Endothelial cell of umbilical vein (primary cell): ENCODE measurements around the gene DLK1. TPM values are rescaled to one million over a fixed set of nuclear protein-coding genes. Genes with fewer than 3 reads are reported as not detected.

Experiments used
- BruUV-seq: library from RNA; stranded (reverse); fragments of 400-500 nt; replicated peaks from 2 replicates; lab custom pipeline; 2021; lab: Mats Ljungman, UMichigan
- CTCF ChIA-PET: fragments of 300-600, 350-600 bp; sonication (Branson Sonifier 250); formaldehyde crosslinking; loops from one replicate; lab custom pipeline; 2021; ENCODE audit warnings: antibody characterized with exemption, inconsistent platforms; lab: Charles Lee
- POLR2A ChIA-PET: fragments of 300-600, 350-600 bp; sonication (Branson Sonifier 250); formaldehyde crosslinking; loops from one replicate; lab custom pipeline; 2021; ENCODE audit warnings: antibody characterized with exemption, inconsistent platforms; lab: Charles Lee
- DNase-seq: peaks from one replicate; pipeline ENCODE4 v3.0.0-alpha.2; 2011; ENCODE audit warnings: low read depth, low spot score
- FAIRE-seq: peaks from 2 replicates; lab custom pipeline; 2011; peaks lifted over from hg19 to GRCh38; lab: Jason Lieb, UNC
- H2AFZ ChIP-seq: 2 replicates; pipeline ENCODE4 v1.6.0; 2012; ENCODE audit warnings: low read depth, low read length, control low read depth, inconsistent platforms
- H3K27ac ChIP-seq: 2 replicates; pipeline ENCODE4 v1.5.1; 2011; ENCODE audit warnings: low read depth, mild to moderate bottlenecking, control low read depth, low read length, moderate library complexity; ENCODE audit not compliant: insufficient read depth
- H3K27me3 ChIP-seq, 2 experiments: 2 replicates each; pipeline versions ENCODE4 v1.6.0 to v1.6.1; 2011; ENCODE audit warnings: low read length in 2 of 2, mixed read lengths in 1 of 2; ENCODE audit not compliant: control insufficient read depth in 2 of 2, insufficient read depth in 2 of 2
- H3K36me3 ChIP-seq, 2 experiments: 2 replicates in 1 of 2; 3 replicates in 1 of 2; pipeline ENCODE4 v1.5.1; 2011; ENCODE audit warnings: low read length in 2 of 2, mild to moderate bottlenecking in 1 of 2, moderate library complexity in 1 of 2; ENCODE audit not compliant: control insufficient read depth in 2 of 2, insufficient read depth in 2 of 2; ENCODE audit errors: extremely low read depth in 1 of 2
- H3K4me1 ChIP-seq: 3 replicates; pipeline ENCODE4 v1.5.1; 2011; ENCODE audit warnings: mild to moderate bottlenecking, low read length; ENCODE audit not compliant: control insufficient read depth, insufficient read depth; ENCODE audit errors: extremely low read depth
- H3K4me2 ChIP-seq: 2 replicates; pipeline ENCODE4 v1.6.1; 2011; ENCODE audit warnings: low read length, control low read depth, mixed read lengths; ENCODE audit not compliant: insufficient read depth
- H3K4me3 ChIP-seq, 3 experiments: fragments of 200-600 bp in 1 of 3; sonication (generic), shearing (Covaris generic) in 1 of 3; replicated peaks in 1 of 3; 2 replicates each; pipeline ENCODE4 v1.5.1; 2011 to 2016; ENCODE audit warnings: control low read depth in 3 of 3, low read length in 3 of 3, mild to moderate bottlenecking in 2 of 3, inconsistent platforms in 1 of 3, low read depth in 1 of 3, moderate library complexity in 1 of 3; ENCODE audit not compliant: insufficient read depth in 1 of 3
- H3K79me2 ChIP-seq: 2 replicates; pipeline ENCODE4 v1.6.0; 2012; ENCODE audit warnings: low read length, inconsistent platforms; ENCODE audit not compliant: control insufficient read depth, insufficient read depth
- H3K9ac ChIP-seq: replicated peaks from 2 replicates; pipeline ENCODE3; 2011; ENCODE audit warnings: low read length, control low read depth; ENCODE audit not compliant: insufficient read depth; ENCODE audit errors: extremely low read depth
- H3K9me1 ChIP-seq: replicated peaks from 3 replicates; pipeline ENCODE4 v1.6.0; 2011; ENCODE audit warnings: mild to moderate bottlenecking, low read length; ENCODE audit not compliant: control insufficient read depth, insufficient read depth; ENCODE audit errors: extremely low read depth
- H3K9me3 ChIP-seq: replicated peaks from 2 replicates; pipeline ENCODE4 v1.5.1; 2012; ENCODE audit warnings: low read length, inconsistent platforms; ENCODE audit not compliant: control insufficient read depth, insufficient read depth
- H4K20me1 ChIP-seq: replicated peaks from 2 replicates; pipeline ENCODE3; 2011; ENCODE audit warnings: mild to moderate bottlenecking, low read length; ENCODE audit not compliant: control insufficient read depth, insufficient read depth; ENCODE audit errors: extremely low read depth
- CTCF ChIP-seq, 2 donors: IDR thresholded peaks; 1 replicate in 1 of 2; 2 replicates in 1 of 2; pipeline ENCODE4 v1.5.1; 2011; ENCODE audit warnings: low read length in 2 of 2, mild to moderate bottlenecking in 2 of 2, moderate library complexity in 2 of 2, control low read depth in 1 of 2, inconsistent platforms in 1 of 2, low read depth in 1 of 2; ENCODE audit not compliant: insufficient read depth in 1 of 2; ENCODE audit errors: extremely low read depth in 1 of 2
- EZH2 ChIP-seq: IDR thresholded peaks from 2 replicates; pipeline ENCODE4 v1.6.1; 2012; ENCODE audit warnings: borderline replicate concordance, low read depth, mild to moderate bottlenecking, moderate library complexity, low read length, inconsistent platforms; ENCODE audit not compliant: severe bottlenecking
- FOS ChIP-seq: IDR thresholded peaks from 2 replicates; pipeline ENCODE4 v1.6.1; 2011; ENCODE audit warnings: mild to moderate bottlenecking, low read length, moderate library complexity, borderline replicate concordance; ENCODE audit not compliant: insufficient read depth
- GATA2 ChIP-seq: IDR thresholded peaks from 2 replicates; pipeline ENCODE4 v1.7.0; 2011; ENCODE audit warnings: low read depth, mild to moderate bottlenecking, moderate library complexity, mixed read lengths, low read length; ENCODE audit not compliant: insufficient read length, insufficient read depth
- JUN ChIP-seq: IDR thresholded peaks from 2 replicates; pipeline ENCODE4 v1.6.1; 2011; ENCODE audit warnings: borderline replicate concordance, low read depth; ENCODE audit not compliant: insufficient read length, insufficient read depth
- MYC ChIP-seq: IDR thresholded peaks from one replicate; pipeline ENCODE4 v1.6.1; 2011; ENCODE audit warnings: mild to moderate bottlenecking, low read depth, low read length
- POLR2A ChIP-seq: IDR thresholded peaks from 2 replicates; pipeline ENCODE4 v1.6.1; 2012; ENCODE audit warnings: low read depth, mild to moderate bottlenecking, control low read depth, low read length
- POLR2AphosphoS5 ChIP-seq: IDR thresholded peaks from 2 replicates; pipeline ENCODE4 v1.6.1; 2012; ENCODE audit warnings: low read depth, mild to moderate bottlenecking, control low read depth, low read length, moderate library complexity; ENCODE audit not compliant: insufficient read depth
- dilution Hi-C: fragments of 300-500 bp; cut with MboI; formaldehyde crosslinking; loops from one replicate; pipeline ENCODE4 v1.15.0; 2019; ENCODE audit warnings: low sequenced_read_pairs; ENCODE audit not compliant: extremely low pct_ligation_motif_present
- intact Hi-C: fragments of 100-400 bp; cut with micrococcal nuclease; formaldehyde crosslinking; loops from one replicate; pipeline ENCODE4 v1.10.0; 2022
- polyA plus RNA-seq, 4 experiments: library from polyadenylated mRNA; depleted of rRNA in 3 of 4; stranded (reverse) in 3 of 4; unstranded in 1 of 4; fragments of >200 nt; gene quantifications; 2 replicates each; pipeline versions ENCODE4 v1.2.1 to v1.2.3, GENCODE V29; 2011 to 2012; ENCODE audit warnings: missing spikeins in 1 of 4
- total RNA-seq: library from RNA; stranded (reverse); gene quantifications from 2 replicates; pipeline ENCODE4 v1.2.3, GENCODE V29; 2021
- TF ChIP-seq, protein P1 (sequence below): IDR thresholded peaks from 2 replicates; pipeline ENCODE4 v1.6.1; 2011; ENCODE audit not compliant: insufficient read depth, insufficient read length

The DLK1 gene
- total and polyA plus RNA-seq, 2 donors (not counting 3 experiments of a cell fraction or from before 2014, with no cell fraction given), result not detected

GRCh38 chr14:100770046-100770445 lies 43.4 kb downstream of the DLK1 start:
- FAIRE-seq, result no peak
- Histone ChIP-seq H2AFZ (no peak overlapping the region), H3K4me1 (no peaks in the 10 kb centered on the region), H3K4me3 (no peak overlapping the region), H3K79me2 (no peaks in the 10 kb centered on the region), H3K9me1 (no peaks in the 10 kb centered on the region), H3K9me3 (no peaks in the 10 kb centered on the region), H4K20me1 (no peaks in the 10 kb centered on the region), H3K27me3 (peaks cover 0 to 2% of the 10 kb centered on the region in 2 experiments), H3K9ac (no peak overlapping the region), H3K4me2 (no peak overlapping the region), H3K36me3 (no peaks in the 10 kb centered on the region), H3K27ac (no peak overlapping the region)
- dilution Hi-C loops, result no loop called here
- intact Hi-C loops, result no loop called here
- TF ChIP-seq POLR2A, result no peak
- TF ChIP-seq FOS, result no peak
- no peak for TF ChIP-seq GATA2
- TF ChIP-seq EZH2, result no peak
- TF ChIP-seq, protein P1, sequence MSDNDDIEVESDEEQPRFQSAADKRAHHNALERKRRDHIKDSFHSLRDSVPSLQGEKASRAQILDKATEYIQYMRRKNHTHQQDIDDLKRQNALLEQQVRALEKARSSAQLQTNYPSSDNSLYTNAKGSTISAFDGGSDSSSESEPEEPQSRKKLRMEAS, result no peak
- no peak for TF ChIP-seq POLR2AphosphoS5
- TF ChIP-seq CTCF (IDR thresholded peaks at IDR 0.05; ENCODE audit: extremely low read depth in 1 of 2, insufficient read depth in 1 of 2, low read depth in 1 of 2, low read length in 2 of 2), result no peak
- TF ChIP-seq JUN, result no peak
- no peak for TF ChIP-seq MYC
- no peak for DNase-seq
- ChIA-PET CTCF (no interaction called here), POLR2A (no interaction called here)
- no TSS peak for BruUV-seq
